HepG2 (cell line): Measurements from ENCODE around the gene SPAAR. TPM values are rescaled to one million over a fixed set of nuclear protein-coding genes. Genes with fewer than 3 reads are reported as not detected.

ENCODE experiments used
- ATAC-seq: fragments of 200-7000 bp; cut with Tn5 transposase; 3 replicates; pipeline ENCODE4 v1.9.1; 2020; ENCODE audit warnings: mild to moderate bottlenecking, moderate library complexity
- BruUV-seq: library from RNA; stranded (reverse); fragments of 400-500 nt; replicated peaks from 2 replicates; lab custom pipeline; 2021; lab: Mats Ljungman, UMichigan
- CTCF ChIA-PET: fragments of 300-600 bp; formaldehyde crosslinking; extraction: SDS; loops from one replicate; lab custom pipeline; 2021; ENCODE audit warnings: low total read pairs, inconsistent platforms, low intra/inter-chr PET ratio; lab: Yijun Ruan, JAX
- POLR2A ChIA-PET: fragments of 350-600 bp; sonication (Branson Sonifier 250); formaldehyde crosslinking; loops from one replicate; lab custom pipeline; 2020; ENCODE audit warnings: antibody characterized with exemption, inconsistent platforms; lab: Yijun Ruan, JAX
- DNase-seq: peaks from one replicate; pipeline ENCODE4 v3.0.0-alpha.2; 2015; ENCODE audit warnings: low spot score
- FAIRE-seq: peaks from 3 replicates; lab custom pipeline; 2011; peaks lifted over from hg19 to GRCh38; lab: Jason Lieb, UNC
- H2AFZ ChIP-seq: one replicate; pipeline ENCODE4 v1.6.1; 2011; ENCODE audit warnings: low read length, inconsistent platforms
- H3K27ac ChIP-seq: fragments of 300-600 bp; 3 replicates; pipeline ENCODE4 v1.8.0; 2011; ENCODE audit warnings: mixed run types, mild to moderate bottlenecking, mixed read lengths, low read length, inconsistent platforms; ENCODE audit not compliant: insufficient read depth; ENCODE audit errors: extremely low read length
- H3K27me3 ChIP-seq, 2 experiments: fragments of 200-600 bp in 1 of 2; 2 replicates in 1 of 2; 3 replicates in 1 of 2; pipeline versions ENCODE4 v1.6.0 to v1.8.0; 2011; ENCODE audit warnings: low read length in 2 of 2, mild to moderate bottlenecking in 2 of 2, moderate library complexity in 2 of 2, inconsistent platforms in 1 of 2; ENCODE audit not compliant: insufficient read depth in 2 of 2, control insufficient read depth in 1 of 2
- H3K36me3 ChIP-seq, 2 experiments: fragments of 200-600 bp in 1 of 2; replicated peaks in 1 of 2; 2 replicates in 1 of 2; 3 replicates in 1 of 2; pipeline versions ENCODE4 v1.5.1 to v1.8.0; 2011; ENCODE audit warnings: low read length in 2 of 2, inconsistent platforms in 1 of 2; ENCODE audit not compliant: insufficient read depth in 2 of 2, control insufficient read depth in 1 of 2
- H3K4me1 ChIP-seq: 2 replicates; pipeline ENCODE4 v1.5.1; 2012; ENCODE audit warnings: low read length, inconsistent platforms; ENCODE audit not compliant: insufficient read depth
- H3K4me2 ChIP-seq: 2 replicates; pipeline ENCODE4 v1.6.0; 2011; ENCODE audit warnings: low read depth, low read length, inconsistent platforms
- H3K4me3 ChIP-seq, 3 experiments: fragments of 200-600 bp in 1 of 3; sonication (generic), shearing (Covaris generic) in 1 of 3; replicated peaks in 1 of 3; 2 replicates each; pipeline ENCODE4 v1.5.1; 2011 to 2016; ENCODE audit warnings: low read length in 3 of 3, inconsistent platforms in 2 of 3, low read depth in 2 of 3, mild to moderate bottlenecking in 2 of 3, control low read depth in 1 of 3, mixed read lengths in 1 of 3; ENCODE audit not compliant: insufficient read depth in 1 of 3
- H3K79me2 ChIP-seq: one replicate; pipeline ENCODE4 v1.6.1; 2011; ENCODE audit warnings: low read length, inconsistent platforms; ENCODE audit not compliant: insufficient read depth
- H3K9ac ChIP-seq: 2 replicates; pipeline ENCODE4 v1.6.0; 2011; ENCODE audit warnings: mild to moderate bottlenecking, low read depth, low read length, inconsistent platforms; ENCODE audit not compliant: insufficient read depth
- H3K9me3 ChIP-seq: 2 replicates; pipeline ENCODE4 v1.5.1; 2012; ENCODE audit warnings: mild to moderate bottlenecking, low read length
- H4K20me1 ChIP-seq: 2 replicates; pipeline ENCODE4 v1.6.0; 2011; ENCODE audit warnings: inconsistent platforms, mild to moderate bottlenecking, low read length, moderate library complexity; ENCODE audit not compliant: insufficient read depth
- GZF1 ChIP-seq: sonication (generic); formaldehyde crosslinking; IDR thresholded peaks from 2 replicates; pipeline ENCODE4 v1.5.1; 2020; ENCODE audit warnings: mild to moderate bottlenecking, missing genetic modification reagents
- HCFC1 ChIP-seq: fragments of 150-350 bp; IDR thresholded peaks from 2 replicates; pipeline ENCODE4 v1.6.1; 2014; ENCODE audit warnings: low read depth, low read length
- RFX5 ChIP-seq: IDR thresholded peaks from 2 replicates; pipeline ENCODE4 v1.6.1; 2011; ENCODE audit warnings: low read depth, low read length, improper control_type of control experiment
- SP140L ChIP-seq: sonication (generic); formaldehyde crosslinking; IDR thresholded peaks from 2 replicates; pipeline ENCODE4 v1.4.0; 2020; ENCODE audit warnings: missing genetic modification reagents, borderline replicate concordance
- ZNF337 ChIP-seq: sonication (generic); formaldehyde crosslinking; IDR thresholded peaks from 2 replicates; pipeline ENCODE4 v1.5.1; 2020; ENCODE audit warnings: missing genetic modification reagents, low read depth, mild to moderate bottlenecking, borderline replicate concordance
- ZNF850 ChIP-seq: sonication (generic); formaldehyde crosslinking; conservative IDR thresholded peaks from 2 replicates; pipeline ENCODE4 v1.9.0; 2021; ENCODE audit warnings: mild to moderate bottlenecking, missing genetic modification reagents
- WGBS: methylation state at CpG from one replicate; pipeline ENCODE4 v1.1.6; 2017; ENCODE audit warnings: low lambda C conversion rate; 5-methylcytosine and 5-hydroxymethylcytosine counted together
- in situ Hi-C: cut with HindIII; loops from 2 replicates; pipeline ENCODE4 v1.10.0; 2017; ENCODE audit warnings: low pct_unique_long_range_greater_than_20kb; ENCODE audit not compliant: extremely low pct_ligation_motif_present
- intact Hi-C: fragments of 100-400 bp; cut with micrococcal nuclease; formaldehyde crosslinking; loops from one replicate; pipeline ENCODE4 v1.10.0; 2022; ENCODE audit not compliant: unreplicated experiment
- polyA plus RNA-seq, 8 experiments: library from polyadenylated mRNA; depleted of rRNA in 3 of 8; stranded (reverse) in 7 of 8; unstranded in 1 of 8; fragments of >200 nt; fragmentation: Illumina TruSeq in 4 of 8; extraction: Trizol in 4 of 8; gene quantifications; 2 replicates each; pipeline versions ENCODE4 v1.2.1 to v1.2.3, GENCODE V29; 2011 to 2016; ENCODE audit warnings: low read depth in 4 of 8, missing spikeins in 1 of 8, mixed read lengths in 1 of 8; ENCODE audit not compliant: insufficient read depth in 1 of 8
- total RNA-seq, 5 experiments: library from RNA; depleted of rRNA; stranded (reverse); fragments of >200 nt; fragmentation: Illumina TruSeq; extraction: Trizol; gene quantifications; 2 replicates each; pipeline ENCODE4 v1.2.3, GENCODE V29; 2016; ENCODE audit warnings: low read depth in 1 of 5
- TF ChIP-seq, protein P1 (sequence below): sonication (generic); formaldehyde crosslinking; IDR thresholded peaks from 2 replicates; pipeline ENCODE4 v1.4.0; 2020; ENCODE audit warnings: missing genetic modification reagents, low read depth, mild to moderate bottlenecking, borderline replicate concordance
- TF ChIP-seq, protein P2 (sequence below): sonication (generic); formaldehyde crosslinking; IDR thresholded peaks from 2 replicates; pipeline ENCODE4 v1.5.0; 2020; ENCODE audit warnings: mild to moderate bottlenecking, missing genetic modification reagents
- TF ChIP-seq, protein P3 (sequence below): fragments of 450-650 bp; IDR thresholded peaks from 2 replicates; pipeline ENCODE4 v1.6.1; 2017; ENCODE audit warnings: mild to moderate bottlenecking

SPAAR gene
- total and polyA plus RNA-seq, 2 of the 13 experiments (the other 11 are each of a cell fraction or from before 2014, with no cell fraction given) = 0.07 TPM; not detected in 1

DNA sequence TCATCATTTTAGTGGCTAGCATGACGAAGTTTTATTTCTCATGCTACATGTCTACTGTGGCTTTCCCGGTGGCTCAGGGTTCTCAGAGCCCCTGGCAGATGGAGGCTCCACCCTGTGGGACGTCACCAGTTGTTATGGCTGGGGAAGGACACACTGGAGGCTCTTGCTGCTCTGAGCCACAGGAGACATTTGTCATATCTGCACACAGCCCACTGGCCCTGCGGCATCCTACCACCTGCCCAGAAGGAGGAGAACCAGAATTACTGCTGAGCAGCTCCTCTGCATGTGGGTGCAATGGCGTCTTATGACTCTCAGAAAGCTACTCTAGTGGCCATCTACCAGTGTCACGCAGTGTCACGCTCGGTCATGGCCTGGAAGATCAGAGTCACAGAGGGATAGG is 45.7 kb upstream of the SPAAR start:
- 10% methylated on average over 2 of the region's 8 CpGs for WGBS
- POLR2A ChIA-PET = no interaction called here

More for the DNA sequence above, 45.7 kb upstream of the SPAAR start:
- H3K9ac ChIP-seq = no peak overlapping the region
- H3K27ac ChIP-seq = no peak overlapping the region
- CTCF ChIA-PET = no interaction called here
- intact Hi-C loops (no loop called here), in situ Hi-C loops (no loop called here)
- H3K9me3 ChIP-seq = no peaks in the 10 kb centered on the region
- no peaks in the 10 kb centered on the region for H3K36me3 ChIP-seq
- ATAC-seq (peak; percentile 45; the same call in 2 of the 3 replicates), FAIRE-seq (no peak), DNase-seq (no peak)
- no TSS peak for BruUV-seq
- H4K20me1 ChIP-seq = no peaks in the 10 kb centered on the region
- no peak for TF ChIP-seq GZF1
- no peak for TF ChIP-seq ZNF337 (CRISPR knock-in tag)
- TF ChIP-seq, protein P1, sequence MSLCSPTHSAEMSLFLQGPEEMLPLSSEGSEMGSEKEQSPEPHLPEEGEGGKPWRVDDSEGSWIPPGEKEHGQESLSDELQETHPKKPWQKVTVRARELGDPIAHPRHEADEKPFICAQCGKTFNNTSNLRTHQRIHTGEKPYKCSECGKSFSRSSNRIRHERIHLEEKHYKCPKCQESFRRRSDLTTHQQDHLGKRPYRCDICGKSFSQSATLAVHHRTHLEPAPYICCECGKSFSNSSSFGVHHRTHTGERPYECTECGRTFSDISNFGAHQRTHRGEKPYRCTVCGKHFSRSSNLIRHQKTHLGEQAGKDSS (CRISPR knock-in tag) = no peak
- no peak for TF ChIP-seq SP140L (CRISPR knock-in tag)
- no peak for TF ChIP-seq HCFC1
- TF ChIP-seq ZNF850 (CRISPR knock-in tag) = no peak
- peak; percentile 92 for TF ChIP-seq RFX5
- TF ChIP-seq, protein P2, sequence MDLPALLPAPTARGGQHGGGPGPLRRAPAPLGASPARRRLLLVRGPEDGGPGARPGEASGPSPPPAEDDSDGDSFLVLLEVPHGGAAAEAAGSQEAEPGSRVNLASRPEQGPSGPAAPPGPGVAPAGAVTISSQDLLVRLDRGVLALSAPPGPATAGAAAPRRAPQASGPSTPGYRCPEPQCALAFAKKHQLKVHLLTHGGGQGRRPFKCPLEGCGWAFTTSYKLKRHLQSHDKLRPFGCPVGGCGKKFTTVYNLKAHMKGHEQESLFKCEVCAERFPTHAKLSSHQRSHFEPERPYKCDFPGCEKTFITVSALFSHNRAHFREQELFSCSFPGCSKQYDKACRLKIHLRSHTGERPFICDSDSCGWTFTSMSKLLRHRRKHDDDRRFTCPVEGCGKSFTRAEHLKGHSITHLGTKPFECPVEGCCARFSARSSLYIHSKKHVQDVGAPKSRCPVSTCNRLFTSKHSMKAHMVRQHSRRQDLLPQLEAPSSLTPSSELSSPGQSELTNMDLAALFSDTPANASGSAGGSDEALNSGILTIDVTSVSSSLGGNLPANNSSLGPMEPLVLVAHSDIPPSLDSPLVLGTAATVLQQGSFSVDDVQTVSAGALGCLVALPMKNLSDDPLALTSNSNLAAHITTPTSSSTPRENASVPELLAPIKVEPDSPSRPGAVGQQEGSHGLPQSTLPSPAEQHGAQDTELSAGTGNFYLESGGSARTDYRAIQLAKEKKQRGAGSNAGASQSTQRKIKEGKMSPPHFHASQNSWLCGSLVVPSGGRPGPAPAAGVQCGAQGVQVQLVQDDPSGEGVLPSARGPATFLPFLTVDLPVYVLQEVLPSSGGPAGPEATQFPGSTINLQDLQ = no peak
- TF ChIP-seq, protein P3, sequence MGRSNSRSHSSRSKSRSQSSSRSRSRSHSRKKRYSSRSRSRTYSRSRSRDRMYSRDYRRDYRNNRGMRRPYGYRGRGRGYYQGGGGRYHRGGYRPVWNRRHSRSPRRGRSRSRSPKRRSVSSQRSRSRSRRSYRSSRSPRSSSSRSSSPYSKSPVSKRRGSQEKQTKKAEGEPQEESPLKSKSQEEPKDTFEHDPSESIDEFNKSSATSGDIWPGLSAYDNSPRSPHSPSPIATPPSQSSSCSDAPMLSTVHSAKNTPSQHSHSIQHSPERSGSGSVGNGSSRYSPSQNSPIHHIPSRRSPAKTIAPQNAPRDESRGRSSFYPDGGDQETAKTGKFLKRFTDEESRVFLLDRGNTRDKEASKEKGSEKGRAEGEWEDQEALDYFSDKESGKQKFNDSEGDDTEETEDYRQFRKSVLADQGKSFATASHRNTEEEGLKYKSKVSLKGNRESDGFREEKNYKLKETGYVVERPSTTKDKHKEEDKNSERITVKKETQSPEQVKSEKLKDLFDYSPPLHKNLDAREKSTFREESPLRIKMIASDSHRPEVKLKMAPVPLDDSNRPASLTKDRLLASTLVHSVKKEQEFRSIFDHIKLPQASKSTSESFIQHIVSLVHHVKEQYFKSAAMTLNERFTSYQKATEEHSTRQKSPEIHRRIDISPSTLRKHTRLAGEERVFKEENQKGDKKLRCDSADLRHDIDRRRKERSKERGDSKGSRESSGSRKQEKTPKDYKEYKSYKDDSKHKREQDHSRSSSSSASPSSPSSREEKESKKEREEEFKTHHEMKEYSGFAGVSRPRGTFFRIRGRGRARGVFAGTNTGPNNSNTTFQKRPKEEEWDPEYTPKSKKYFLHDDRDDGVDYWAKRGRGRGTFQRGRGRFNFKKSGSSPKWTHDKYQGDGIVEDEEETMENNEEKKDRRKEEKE = no peak
- H3K4me2 ChIP-seq = no peak overlapping the region
- H3K79me2 ChIP-seq = no peaks in the 10 kb centered on the region
- peaks cover 1 to 16% of the 10 kb centered on the region in 2 experiments; a peak in 2 of 5 replicates for H3K27me3 ChIP-seq
- no peak overlapping the region for H2AFZ ChIP-seq
- 0 out of 2 replicates have a peak, but pooled peaks cover 5% of the 10 kb centered on the region for H3K4me1 ChIP-seq
- no peak overlapping the region for H3K4me3 ChIP-seq
